PC-3 (cell line): ENCODE results near the gene ZBTB21. TPM values are rescaled to one million over a fixed set of nuclear protein-coding genes. Genes with fewer than 3 reads are reported as not detected.

Experiments used
- ATAC-seq: fragments of 200-7000 bp; cut with Tn5 transposase; 2 replicates; pipeline ENCODE4 v1.9.1; 2020; ENCODE audit warnings: mild to moderate bottlenecking, moderate library complexity
- BruUV-seq: library from RNA; stranded (reverse); fragments of 400-500 nt; replicated peaks from 2 replicates; lab custom pipeline; 2021; lab: Mats Ljungman, UMichigan
- CTCF ChIA-PET: fragments of 300-600 bp; sonication (Branson Sonifier 250); formaldehyde crosslinking; loops from one replicate; lab custom pipeline; 2022; ENCODE audit warnings: antibody characterized with exemption; lab: Charles Lee
- POLR2A ChIA-PET: fragments of 300-600 bp; sonication (Branson Sonifier 250); formaldehyde crosslinking; loops from one replicate; lab custom pipeline; 2022; ENCODE audit warnings: antibody characterized with exemption; ENCODE audit not compliant: unreplicated experiment; lab: Charles Lee
- DNase-seq: peaks from one replicate; pipeline ENCODE4 v3.0.0-alpha.2; 2015
- H2AFZ ChIP-seq: fragments of 300-600 bp; sonication (generic); 2 replicates; pipeline ENCODE4 v1.6.0; 2016; ENCODE audit warnings: antibody characterized with exemption, low read length
- H3F3A ChIP-seq: fragments of 300-600 bp; sonication (generic); one replicate; pipeline ENCODE4 v1.6.0; 2017; ENCODE audit warnings: antibody characterized with exemption, low read length, control low read depth, mild to moderate bottlenecking; ENCODE audit not compliant: unreplicated experiment
- H3K27ac ChIP-seq: fragments of 300-600 bp; sonication (generic); 2 replicates; pipeline ENCODE4 v1.5.1; 2016; ENCODE audit warnings: mild to moderate bottlenecking, low read length
- H3K27me3 ChIP-seq: fragments of 300-600 bp; sonication (generic); 2 replicates; pipeline ENCODE4 v1.6.1; 2016; ENCODE audit warnings: low read length, mixed read lengths
- H3K36me3 ChIP-seq: fragments of 300-600 bp; sonication (generic); 2 replicates; pipeline ENCODE4 v1.6.1; 2016; ENCODE audit warnings: low read depth, mixed run types, low read length, mixed read lengths
- H3K4me1 ChIP-seq: fragments of 300-600 bp; sonication (generic); 2 replicates; pipeline ENCODE4 v1.5.1; 2016; ENCODE audit warnings: low read length; ENCODE audit not compliant: insufficient read depth
- H3K4me2 ChIP-seq: fragments of 300-600 bp; sonication (generic); 2 replicates; pipeline ENCODE4 v1.6.0; 2016; ENCODE audit warnings: low read length
- H3K4me3 ChIP-seq: fragments of 300-600 bp; sonication (generic); 2 replicates; pipeline ENCODE4 v1.5.1; 2016; ENCODE audit warnings: mild to moderate bottlenecking, low read length, mixed read lengths
- H3K79me2 ChIP-seq: fragments of 300-600 bp; sonication (generic); 2 replicates; pipeline ENCODE4 v1.6.1; 2017; ENCODE audit warnings: low read length, mixed read lengths
- H3K9ac ChIP-seq: fragments of 300-600 bp; sonication (generic); 2 replicates; pipeline ENCODE4 v1.6.0; 2016; ENCODE audit warnings: mild to moderate bottlenecking, low read length
- H3K9me2 ChIP-seq: fragments of 300-600 bp; sonication (generic); replicated peaks from 2 replicates; pipeline ENCODE4 v1.6.1; 2016; ENCODE audit warnings: mixed run types, low read length, mixed read lengths
- H3K9me3 ChIP-seq: fragments of 300-600 bp; sonication (generic); 2 replicates; pipeline ENCODE4 v1.6.1; 2016; ENCODE audit warnings: low read length, mixed read lengths
- H4K20me1 ChIP-seq: fragments of 300-600 bp; sonication (generic); 2 replicates; pipeline ENCODE4 v1.6.1; 2016; ENCODE audit warnings: low read length, mixed read lengths
- CTCF ChIP-seq: fragments of 300-600 bp; sonication (generic); conservative IDR thresholded peaks from 2 replicates; pipeline ENCODE4 v1.5.1; 2017; ENCODE audit warnings: antibody characterized with exemption, low read depth, mild to moderate bottlenecking, low read length
- EZH2 ChIP-seq: fragments of 300-600 bp; sonication (generic); IDR thresholded peaks from one replicate; pipeline ENCODE4 v1.6.1; 2017; ENCODE audit warnings: antibody characterized with exemption, mild to moderate bottlenecking, low read length; ENCODE audit not compliant: unreplicated experiment
- EZH2phosphoT487 ChIP-seq: fragments of 300-600 bp; sonication (generic); IDR thresholded peaks from 2 replicates; pipeline ENCODE4 v1.6.1; 2018; ENCODE audit warnings: mild to moderate bottlenecking, antibody characterized with exemption, low read length, borderline replicate concordance
- intact Hi-C: fragments of 100-400 bp; cut with micrococcal nuclease; formaldehyde crosslinking; loops from 2 replicates; pipeline ENCODE4 v1.9.0; 2023
- total RNA-seq: library from RNA; depleted of rRNA; stranded (reverse); fragments of >200 nt; gene quantifications from 2 replicates; pipeline ENCODE4 v1.2.3, GENCODE V29; 2014

The ZBTB21 gene
- total RNA-seq, 1 experiment from 2014 or later: 8.1 TPM

GRCh38 chr21:42047821-42048613, 37.9 kb upstream of the ZBTB21 start:
- H3K27ac ChIP-seq: no peak overlapping the region
- peak; percentile 79 for ATAC-seq
- H3K4me1 ChIP-seq: peaks cover 8% of the 10 kb centered on the region
- no peak overlapping the region for H3K4me2 ChIP-seq
- no peak for TF ChIP-seq CTCF
- TF ChIP-seq EZH2phosphoT487: no peak
- TF ChIP-seq EZH2: no peak
- no peaks in the 10 kb centered on the region for H3F3A ChIP-seq
- CTCF ChIA-PET: interaction anchor here (0.6 kb wide), 1 partner anchor 101 kb away, joined by 3 read pairs; no protein-coding TSS in a partner anchor
- intact Hi-C loops: no loop called here
- H3K27me3 ChIP-seq: no peaks in the 10 kb centered on the region
- no peaks in the 10 kb centered on the region for H3K36me3 ChIP-seq
- DNase-seq: peak; percentile 58
- POLR2A ChIA-PET: interaction anchor here (0.5 kb wide), 1 partner anchor 38 kb away, joined by 3 read pairs; no protein-coding TSS in a partner anchor
- no peak overlapping the region for H3K9ac ChIP-seq
- no peak overlapping the region for H2AFZ ChIP-seq
- H3K4me3 ChIP-seq: no peak overlapping the region
- no peaks in the 10 kb centered on the region for H3K9me2 ChIP-seq
- H4K20me1 ChIP-seq: no peaks in the 10 kb centered on the region
- no TSS peak for BruUV-seq
- no peaks in the 10 kb centered on the region for H3K9me3 ChIP-seq
- no peaks in the 10 kb centered on the region for H3K79me2 ChIP-seq

GRCh38 chr21:42044871-42045495, 34.8 kb upstream of the ZBTB21 start:
- Histone ChIP-seq H3K27ac (no peak overlapping the region), H3K4me3 (no peak overlapping the region), H3K4me1 (peaks cover 29% of the 10 kb centered on the region), H3K4me2 (no peak overlapping the region), H3K9me2 (no peaks in the 10 kb centered on the region), H3F3A (no peaks in the 10 kb centered on the region), H2AFZ (no peak overlapping the region), H3K36me3 (no peaks in the 10 kb centered on the region), H3K27me3 (no peaks in the 10 kb centered on the region), H4K20me1 (no peaks in the 10 kb centered on the region), H3K9ac (no peak overlapping the region), H3K9me3 (no peaks in the 10 kb centered on the region), H3K79me2 (no peaks in the 10 kb centered on the region)
- intact Hi-C loops: no loop called here
- CTCF ChIA-PET: no interaction called here
- no peak for ATAC-seq
- POLR2A ChIA-PET: no interaction called here
- peak; percentile 34 for DNase-seq
- no peak for TF ChIP-seq CTCF
- TF ChIP-seq EZH2phosphoT487: no peak
- no peak for TF ChIP-seq EZH2
- no TSS peak for BruUV-seq

GRCh38 chr21:42043961-42044360, 33.8 kb upstream of the ZBTB21 start:
- POLR2A ChIA-PET: no interaction called here
- Histone ChIP-seq H3K4me1 (peaks cover 39% of the 10 kb centered on the region), H3K27ac (no peak overlapping the region), H3K27me3 (no peaks in the 10 kb centered on the region), H3K9me3 (no peaks in the 10 kb centered on the region), H3K4me2 (no peak overlapping the region), H4K20me1 (no peaks in the 10 kb centered on the region), H3K79me2 (no peaks in the 10 kb centered on the region), H2AFZ (no peak overlapping the region), H3K9me2 (no peaks in the 10 kb centered on the region), H3K36me3 (no peaks in the 10 kb centered on the region), H3F3A (no peaks in the 10 kb centered on the region), H3K9ac (no peak overlapping the region), H3K4me3 (no peak overlapping the region)
- CTCF ChIA-PET: no interaction called here
- TF ChIP-seq EZH2 (no peak), CTCF (no peak), EZH2phosphoT487 (no peak)
- ATAC-seq (no peak), DNase-seq (no peak)
- intact Hi-C loops: no loop called here
- no TSS peak for BruUV-seq
